Measurements from ENCODE around the gene MTFR1L.

The MTFR1L gene

GRCh38 chr1:25869909-25870606, 50.3 kb downstream of the MTFR1L start:
- DNase-seq (ENCODE audit: low read depth): no peak
- no peak overlapping the region for H3K4me3 ChIP-seq (ENCODE audit: control insufficient read depth, low read depth, low read length)
- no peak for TF ChIP-seq CTCF (conservative IDR thresholded peaks at IDR 0.05; ENCODE audit: control insufficient read depth, insufficient read depth, low read depth, low read length)

GRCh38 chr1:25870614-25871013, 50.9 kb downstream of the MTFR1L start:
- H3K4me3 ChIP-seq (ENCODE audit: control insufficient read depth, low read depth, low read length): no peak overlapping the region
- no peak for DNase-seq (ENCODE audit: low read depth)
- no peak for TF ChIP-seq CTCF (conservative IDR thresholded peaks at IDR 0.05; ENCODE audit: control insufficient read depth, insufficient read depth, low read depth, low read length)

- no peak for DNase-seq (ENCODE audit: low read depth)
- TF ChIP-seq CTCF (conservative IDR thresholded peaks at IDR 0.05; ENCODE audit: control insufficient read depth, insufficient read depth, low read depth, low read length): no peak
- H3K4me3 ChIP-seq (ENCODE audit: control insufficient read depth, low read depth, low read length): no peak overlapping the region
These were observed 51.4 kb downstream of the MTFR1L start for GRCh38 chr1:25871086-25871703.

GRCh38 chr1:25871704-25872494, 52.1 kb downstream of the MTFR1L start:
- no peak overlapping the region for H3K4me3 ChIP-seq (ENCODE audit: control insufficient read depth, low read depth, low read length)
- peak; percentile 10 for DNase-seq (ENCODE audit: low read depth)
- TF ChIP-seq CTCF (conservative IDR thresholded peaks at IDR 0.05; ENCODE audit: control insufficient read depth, insufficient read depth, low read depth, low read length): no peak

GRCh38 chr1:25872713-25873112, 53.0 kb downstream of the MTFR1L start:
- no peak overlapping the region for H3K4me3 ChIP-seq (ENCODE audit: control insufficient read depth, low read depth, low read length)
- no peak for DNase-seq (ENCODE audit: low read depth)
- no peak for TF ChIP-seq CTCF (conservative IDR thresholded peaks at IDR 0.05; ENCODE audit: control insufficient read depth, insufficient read depth, low read depth, low read length)

GRCh38 chr1:25873120-25873519, 53.4 kb downstream of the MTFR1L start:
- TF ChIP-seq CTCF (conservative IDR thresholded peaks at IDR 0.05; ENCODE audit: control insufficient read depth, insufficient read depth, low read depth, low read length): no peak
- no peak overlapping the region for H3K4me3 ChIP-seq (ENCODE audit: control insufficient read depth, low read depth, low read length)
- no peak for DNase-seq (ENCODE audit: low read depth)
